H1 (cell line): ENCODE results near the gene KLHL29. TPM values are rescaled to one million over a fixed set of nuclear protein-coding genes. Genes with fewer than 3 reads are reported as not detected.

Source experiments
- CTCF ChIA-PET: fragments of 300-600 bp; sonication (Branson Sonifier 250); formaldehyde crosslinking; loops from one replicate; lab custom pipeline; 2021; ENCODE audit not compliant: partially characterized antibody; lab: Charles Lee
- POLR2A ChIA-PET: fragments of 300-600 bp; sonication (Branson Sonifier 250); formaldehyde crosslinking; loops from one replicate; lab custom pipeline; 2021; ENCODE audit warnings: inconsistent platforms; ENCODE audit not compliant: partially characterized antibody; lab: Charles Lee
- DNase-seq, 2 experiments: peaks; one replicate each; pipeline versions ENCODE4 v3.0.0 to v3.0.0-alpha.2; 2010 to 2022; ENCODE audit warnings: low spot score in 2 of 2, low read depth in 1 of 2, mixed read lengths in 1 of 2
- FAIRE-seq: peaks from 2 replicates; lab custom pipeline; 2011; peaks lifted over from hg19 to GRCh38; lab: Jason Lieb, UNC
- H2AFZ ChIP-seq: 2 replicates; pipeline ENCODE4 v1.8.1; 2012; ENCODE audit warnings: low read length, inconsistent platforms
- H2AK5ac ChIP-seq: 2 replicates; pipeline ENCODE4 v1.6.1; 2013; ENCODE audit warnings: low read depth, low read length
- H2BK120ac ChIP-seq: replicated peaks from 2 replicates; pipeline ENCODE3; 2013; ENCODE audit warnings: low read depth, low read length, inconsistent platforms
- H2BK12ac ChIP-seq: 2 replicates; pipeline ENCODE4 v1.6.1; 2013; ENCODE audit warnings: low read depth, low read length
- H2BK15ac ChIP-seq: 2 replicates; pipeline ENCODE4 v1.6.1; 2013; ENCODE audit warnings: low read length
- H2BK20ac ChIP-seq: 2 replicates; pipeline ENCODE4 v1.6.1; 2013; ENCODE audit warnings: low read length
- H2BK5ac ChIP-seq: 2 replicates; pipeline ENCODE4 v1.6.1; 2013; ENCODE audit warnings: low read depth, low read length
- H3K14ac ChIP-seq: 2 replicates; pipeline ENCODE4 v1.6.1; 2013; ENCODE audit warnings: inconsistent platforms; ENCODE audit not compliant: insufficient read length
- H3K18ac ChIP-seq: 2 replicates; pipeline ENCODE4 v1.6.1; 2013; ENCODE audit warnings: low read length; ENCODE audit errors: extremely low read depth
- H3K23ac ChIP-seq: 2 replicates; pipeline ENCODE4 v1.6.1; 2013; ENCODE audit warnings: inconsistent platforms; ENCODE audit not compliant: insufficient read length
- H3K23me2 ChIP-seq: 2 replicates; pipeline ENCODE4 v1.6.1; 2013; ENCODE audit warnings: low read depth, low read length
- H3K27ac ChIP-seq: 2 replicates; pipeline ENCODE4 v1.6.1; 2011; ENCODE audit warnings: low read depth, low read length, inconsistent platforms
- H3K27me3 ChIP-seq, 4 experiments: replicated peaks in 1 of 4; 1 replicate in 1 of 4; 2 replicates in 3 of 4; pipeline versions ENCODE4 v1.6.1 to v1.8.1; 2011 to 2013; ENCODE audit warnings: low read length in 3 of 4, mild to moderate bottlenecking in 3 of 4, inconsistent platforms in 2 of 4, mixed read lengths in 2 of 4, moderate library complexity in 1 of 4; ENCODE audit not compliant: control insufficient read depth in 3 of 4, insufficient read depth in 3 of 4; ENCODE audit errors: extremely low read depth in 1 of 4
- H3K36me3 ChIP-seq, 4 experiments: 2 replicates each; pipeline versions ENCODE4 v1.6.1 to v1.8.1; 2011 to 2013; ENCODE audit warnings: mild to moderate bottlenecking in 4 of 4, low read length in 3 of 4, moderate library complexity in 2 of 4, control low read depth in 1 of 4, inconsistent platforms in 1 of 4; ENCODE audit not compliant: insufficient read depth in 4 of 4, control insufficient read depth in 2 of 4
- H3K4ac ChIP-seq: replicated peaks from 2 replicates; pipeline ENCODE3; 2013; ENCODE audit warnings: low read length, low read depth, mixed read lengths, inconsistent platforms; ENCODE audit not compliant: insufficient read length
- H3K4me1 ChIP-seq, 4 experiments: replicated peaks in 1 of 4; 1 replicate in 1 of 4; 2 replicates in 3 of 4; pipeline versions ENCODE4 v1.6.1 to v1.8.1; 2011 to 2013; ENCODE audit warnings: low read length in 3 of 4, inconsistent platforms in 2 of 4, mixed read lengths in 1 of 4; ENCODE audit not compliant: insufficient read depth in 4 of 4, control insufficient read depth in 3 of 4
- H3K4me2 ChIP-seq, 2 experiments: 2 replicates each; pipeline versions ENCODE4 v1.6.1 to v1.8.1; 2011 to 2013; ENCODE audit warnings: low read depth in 2 of 2, low read length in 2 of 2, control low read depth in 1 of 2, inconsistent platforms in 1 of 2, mild to moderate bottlenecking in 1 of 2; ENCODE audit not compliant: insufficient read depth in 1 of 2
- H3K4me3 ChIP-seq, 4 experiments: fragments of 200-600, 300-600 bp in 1 of 4; sonication (generic), shearing (Covaris generic), sonication (Bioruptor Twin) in 1 of 4; 2 replicates each; pipeline versions ENCODE4 v1.5.1 to v1.8.1; 2011 to 2016; ENCODE audit warnings: low read length in 4 of 4, low read depth in 3 of 4, control low read depth in 2 of 4, inconsistent platforms in 2 of 4, mild to moderate bottlenecking in 2 of 4, mixed read lengths in 1 of 4, moderate library complexity in 1 of 4; ENCODE audit not compliant: insufficient read depth in 2 of 4; ENCODE audit errors: extremely low read depth in 1 of 4
- H3K56ac ChIP-seq: replicated peaks from 2 replicates; pipeline ENCODE3; 2013; ENCODE audit warnings: low read depth, mild to moderate bottlenecking, mixed read lengths, low read length, inconsistent platforms; ENCODE audit not compliant: insufficient read length
- H3K79me1 ChIP-seq: 2 replicates; pipeline ENCODE4 v1.6.1; 2013; ENCODE audit warnings: low read depth, low read length, control low read depth
- H3K79me2 ChIP-seq, 2 experiments: 2 replicates each; pipeline versions ENCODE4 v1.6.1 to v1.8.1; 2012 to 2013; ENCODE audit warnings: low read length in 2 of 2, mild to moderate bottlenecking in 2 of 2, inconsistent platforms in 1 of 2; ENCODE audit not compliant: insufficient read depth in 2 of 2, control insufficient read depth in 1 of 2
- H3K9ac ChIP-seq, 4 experiments: replicated peaks in 1 of 4; 1 replicate in 1 of 4; 2 replicates in 3 of 4; pipeline versions ENCODE4 v1.6.1 to v1.8.1; 2011 to 2013; ENCODE audit warnings: low read depth in 3 of 4, low read length in 3 of 4, control low read depth in 2 of 4, mild to moderate bottlenecking in 2 of 4, moderate library complexity in 2 of 4, inconsistent platforms in 1 of 4; ENCODE audit errors: extremely low read depth in 1 of 4
- H3K9me3 ChIP-seq, 2 experiments: 2 replicates each; pipeline versions ENCODE4 v1.6.1 to v1.8.1; 2012 to 2013; ENCODE audit warnings: mild to moderate bottlenecking in 2 of 2, moderate library complexity in 2 of 2, control low read depth in 1 of 2, inconsistent platforms in 1 of 2, low read depth in 1 of 2, low read length in 1 of 2, mixed read lengths in 1 of 2; ENCODE audit not compliant: insufficient read depth in 2 of 2
- H4K20me1 ChIP-seq, 2 experiments: replicated peaks in 1 of 2; 2 replicates each; pipeline versions ENCODE3 to v1.8.1; 2011 to 2013; ENCODE audit warnings: inconsistent platforms in 2 of 2, low read length in 2 of 2, mild to moderate bottlenecking in 1 of 2; ENCODE audit not compliant: insufficient read depth in 2 of 2, control insufficient read depth in 1 of 2
- H4K5ac ChIP-seq: 2 replicates; pipeline ENCODE4 v1.6.1; 2013; ENCODE audit warnings: low read length, low read depth, mixed read lengths, inconsistent platforms; ENCODE audit not compliant: insufficient read length
- H4K8ac ChIP-seq: 2 replicates; pipeline ENCODE4 v1.8.0; 2013; ENCODE audit warnings: mild to moderate bottlenecking, moderate library complexity, low read length, inconsistent platforms; ENCODE audit not compliant: insufficient read depth; ENCODE audit errors: extremely low read depth
- H4K91ac ChIP-seq: replicated peaks from 2 replicates; pipeline ENCODE3; 2013; ENCODE audit warnings: low read length, mixed read lengths, inconsistent platforms; ENCODE audit not compliant: insufficient read length
- BCL11A ChIP-seq, 2 experiments: IDR thresholded peaks; one replicate each; pipeline ENCODE4 v1.6.1; 2011; ENCODE audit warnings: low read depth in 2 of 2, low read length in 2 of 2, mild to moderate bottlenecking in 2 of 2
- CBX5 ChIP-seq: fragments of 300-800, 300-1000 bp; sonication (generic); IDR thresholded peaks from 2 replicates; pipeline ENCODE4 v1.7.1; 2016; ENCODE audit warnings: antibody characterized with exemption, low read length, low read depth
- CHD2 ChIP-seq: IDR thresholded peaks from 2 replicates; pipeline ENCODE4 v1.6.1; 2012; ENCODE audit warnings: low read length, improper control_type of control experiment
- JUND ChIP-seq: IDR thresholded peaks from 2 replicates; pipeline ENCODE4 v1.6.1; 2011; ENCODE audit warnings: mild to moderate bottlenecking, improper control_type of control experiment, low read length
- KDM4A ChIP-seq: IDR thresholded peaks from one replicate; pipeline ENCODE4 v1.7.1; 2012; ENCODE audit warnings: low read depth, mild to moderate bottlenecking, moderate library complexity, low read length, inconsistent platforms; ENCODE audit not compliant: severe bottlenecking
- RNF2 ChIP-seq: fragments of 200-900, 300-1000 bp; sonication (generic); IDR thresholded peaks from 2 replicates; pipeline ENCODE4 v1.7.1; 2016; ENCODE audit warnings: borderline replicate concordance, low read depth, mild to moderate bottlenecking, antibody characterized with exemption, low read length; ENCODE audit not compliant: poor library complexity, severe bottlenecking; ENCODE audit errors: missing control alignments
- SIRT6 ChIP-seq: IDR thresholded peaks from one replicate; pipeline ENCODE4 v1.7.1; 2012; ENCODE audit warnings: low read length, inconsistent platforms
- SP2 ChIP-seq: IDR thresholded peaks from 2 replicates; pipeline ENCODE4 v1.6.1; 2012; ENCODE audit warnings: mild to moderate bottlenecking, low read length, inconsistent platforms
- SUZ12 ChIP-seq: fragments of 200-600 bp; sonication (generic); IDR thresholded peaks from 2 replicates; pipeline ENCODE4 v1.6.1; 2012; ENCODE audit warnings: mild to moderate bottlenecking, inconsistent platforms, low read length, moderate library complexity, mixed read lengths
- TAF1 ChIP-seq: IDR thresholded peaks from 2 replicates; pipeline ENCODE4 v1.6.1; 2011; ENCODE audit warnings: mild to moderate bottlenecking, low read depth, low read length
- TCF12 ChIP-seq: IDR thresholded peaks from 2 replicates; pipeline ENCODE4 v1.6.1; 2011; ENCODE audit warnings: low read depth, mild to moderate bottlenecking, low read length
- YY1 ChIP-seq: IDR thresholded peaks from 2 replicates; pipeline ENCODE4 v1.6.1; 2011; ENCODE audit warnings: low read depth, mild to moderate bottlenecking, low read length
- WGBS, 2 experiments: shearing (Covaris generic) in 1 of 2; methylation state at CpG; one replicate each; pipeline versions ENCODE4 v1.1.6 to v1.1.7; 2013 to 2015; ENCODE audit warnings: low lambda C conversion rate in 2 of 2, mixed read lengths in 2 of 2, inconsistent platforms in 1 of 2, low coverage in 1 of 2, missing lambda C conversion rate in 1 of 2; ENCODE audit not compliant: insufficient replicate concordance in 2 of 2, insufficient coverage in 1 of 2, insufficient read length in 1 of 2; ENCODE audit errors: extremely low coverage in 1 of 2, missing lambda C conversion rate in 1 of 2; 5-methylcytosine and 5-hydroxymethylcytosine counted together
- polyA plus RNA-seq, 7 experiments: library from polyadenylated mRNA; depleted of rRNA in 3 of 7; stranded (reverse) in 5 of 7; unstranded in 2 of 7; fragments of >200 nt in 5 of 7; fragments of 200-250 nt in 2 of 7; gene quantifications; 1 replicate in 5 of 7; 2 replicates in 1 of 7; 4 replicates in 1 of 7; pipeline versions ENCODE4 v1.2.1 to v1.2.3, GENCODE V29; 2011 to 2013; ENCODE audit warnings: missing spikeins in 2 of 7, mixed read lengths in 2 of 7
- total RNA-seq: library from RNA; stranded (reverse); fragmentation: NEBNext Ultra II Directional; extraction: Animal tissue kit (Norgen Biotek cat#: 25700); gene quantifications from 2 replicates; pipeline ENCODE4 v1.2.1, GENCODE V29; 2021
- TF ChIP-seq, protein P1 (sequence below): IDR thresholded peaks from 2 replicates; pipeline ENCODE4 v1.6.1; 2012; ENCODE audit warnings: inconsistent platforms

Gene KLHL29
- total and polyA plus RNA-seq, 2 of the 8 experiments (the other 6 are each of a cell fraction or from before 2014, with no cell fraction given): 1.1 to 4.7 TPM

DNA sequence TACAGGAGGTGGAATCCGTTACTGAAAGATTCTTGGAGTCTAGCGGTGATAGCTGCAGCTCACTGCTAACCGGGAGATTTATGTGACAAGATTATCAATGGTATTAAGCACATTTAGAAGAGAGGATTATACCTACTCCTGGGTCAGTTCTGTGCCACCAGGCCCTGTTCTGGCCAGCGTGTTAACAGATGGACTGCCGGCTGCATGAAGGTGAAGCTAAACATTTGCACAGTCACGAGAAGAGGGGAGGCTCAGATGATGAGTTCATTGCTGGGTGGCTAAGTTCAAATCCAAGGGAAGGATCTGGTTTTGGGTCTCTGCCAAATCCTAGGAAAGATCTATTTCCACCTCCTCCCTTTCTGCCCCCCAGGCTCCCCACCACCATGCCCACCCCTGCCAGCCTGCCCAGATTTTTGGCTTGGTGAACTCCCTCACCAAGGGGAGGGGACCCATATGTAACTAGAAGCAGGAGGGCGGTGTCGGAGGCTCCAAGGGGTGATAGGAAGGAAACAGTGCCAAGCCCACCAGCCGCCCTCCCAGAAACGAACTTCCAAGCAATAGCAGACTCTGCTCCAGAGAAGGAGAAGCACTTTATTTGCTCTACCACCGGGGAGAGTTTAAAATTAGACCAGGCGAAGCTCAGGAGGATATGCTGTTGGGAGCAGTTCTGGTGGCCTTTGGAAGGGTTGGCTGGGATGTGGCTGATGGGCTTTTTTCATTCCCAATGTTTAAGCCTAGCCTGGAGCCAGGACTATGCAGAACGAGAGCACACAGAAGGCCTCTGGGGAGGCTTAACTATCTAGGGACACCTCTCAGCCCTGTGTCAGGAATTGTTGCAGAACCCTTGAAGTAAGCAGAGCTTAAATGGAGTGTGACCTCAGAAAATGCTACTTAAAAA lies 200.5 kb downstream of the KLHL29 start:
- H3K14ac ChIP-seq: no peak overlapping the region
- POLR2A ChIA-PET: interaction anchor here (0.8 kb wide), 1 partner anchor 11 kb away, joined by 3 read pairs; no protein-coding TSS in a partner anchor
- WGBS, 2 experiments: 89% methylated on average over 13 of the region's 13 CpGs; no CpG with 5 or more reads in 1 of the 2 experiments
- TF ChIP-seq CHD2: no peak
- TF ChIP-seq SUZ12: no peak
- TF ChIP-seq KDM4A: no peak
- TF ChIP-seq RNF2: no peak
- no peak for TF ChIP-seq CBX5
- TF ChIP-seq BCL11A (IDR thresholded peaks at IDR 0.05; ENCODE audit: low read depth in 2 of 2, low read length in 2 of 2): no peak
- TF ChIP-seq SIRT6: no peak
- TF ChIP-seq, protein P1, sequence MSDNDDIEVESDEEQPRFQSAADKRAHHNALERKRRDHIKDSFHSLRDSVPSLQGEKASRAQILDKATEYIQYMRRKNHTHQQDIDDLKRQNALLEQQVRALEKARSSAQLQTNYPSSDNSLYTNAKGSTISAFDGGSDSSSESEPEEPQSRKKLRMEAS: no peak
- TF ChIP-seq JUND: no peak
- TF ChIP-seq TAF1: no peak
- TF ChIP-seq SP2: no peak
- no peak for TF ChIP-seq YY1
- no peak for TF ChIP-seq TCF12

More for the DNA sequence above, 200.5 kb downstream of the KLHL29 start:
- Histone ChIP-seq H3K79me2 (no peaks in the 10 kb centered on the region), H4K91ac (no peak overlapping the region), H3K27ac (no peak overlapping the region), H3K79me1 (no peaks in the 10 kb centered on the region), H3K4ac (no peak overlapping the region), H2BK120ac (no peak overlapping the region), H3K9me3 (no peaks in the 10 kb centered on the region), H3K23ac (no peak overlapping the region), H2BK5ac (no peak overlapping the region), H3K4me3 (no peak overlapping the region), H2BK12ac (no peak overlapping the region), H2AK5ac (no peak overlapping the region), H3K36me3 (no peaks in the 10 kb centered on the region), H3K56ac (no peak overlapping the region), H3K9ac (no peak overlapping the region), H3K18ac (no peak overlapping the region), H3K27me3 (no peaks in the 10 kb centered on the region), H2AFZ (no peak overlapping the region), H2BK15ac (no peak overlapping the region), H3K23me2 (no peaks in the 10 kb centered on the region), H4K8ac (no peak overlapping the region), H3K4me2 (no peak overlapping the region), H4K5ac (no peak overlapping the region), H3K4me1 (peaks cover 0 to 3% (median 0%) of the 10 kb centered on the region in 4 experiments; a peak in 1 of 7 replicates), H2BK20ac (no peak overlapping the region), H4K20me1 (no peaks in the 10 kb centered on the region)
- CTCF ChIA-PET: interaction anchor here (0.6 to 2.4 kb wide), 7 partner anchors 8 to 39 kb away, joined by 3 to 12 read pairs (median 4); no protein-coding TSS in a partner anchor
- no peak for DNase-seq
- FAIRE-seq: no peak
